ENCODE results near the gene MLYCD. TPM values are rescaled to one million over a fixed set of nuclear protein-coding genes. Genes with fewer than 3 reads are reported as not detected.

MLYCD gene
- total RNA-seq, 1 experiment from 2014 or later: 2.0 TPM

GRCh38 chr16:83967838-83968305 is 69.0 kb downstream of the MLYCD start, which contains the start of gene NECAB2:
Gene NECAB2, plus strand, starts transcription at chr16:83968244. Its CDS starts 405 bp downstream, at chr16:83968649.
- ChIA-PET CTCF (no interaction called here), POLR2A (ENCODE audit: low non-redundant PET) (no interaction called here)
- H3K27me3 ChIP-seq (replicated peaks; ENCODE audit: insufficient read depth, low read depth, low read length, poor library complexity): peaks cover 7% of the 10 kb centered on the region
- peak within 1 kb of the TSS; percentile 29 for H3K4me3 ChIP-seq (ENCODE audit: low read depth, low read length, poor library complexity, severe bottlenecking)
- H3K9me3 ChIP-seq (ENCODE audit: low read depth, low read length, poor library complexity, severe bottlenecking): no peaks in the 10 kb centered on the region
- no peaks in the 10 kb centered on the region for H3K36me3 ChIP-seq (ENCODE audit: insufficient read depth, low read length, poor library complexity, severe bottlenecking)
- no peaks in the 10 kb centered on the region for H3K4me1 ChIP-seq (ENCODE audit: insufficient read depth, low read length, poor library complexity, severe bottlenecking)
- BruUV-seq (replicated peaks): no TSS peak
- peak; percentile 54 for DNase-seq (ENCODE audit: low spot score)
- intact Hi-C loops (cut with micrococcal nuclease; ENCODE audit: unreplicated experiment): loop anchor here (1.0 kb wide), 1 partner anchor 97 kb away; no protein-coding TSS in a partner anchor
- H3K27ac ChIP-seq (ENCODE audit: low read depth, low read length, poor library complexity, severe bottlenecking): no peak within 1 kb of the TSS
- no peak for TF ChIP-seq EZH2 (IDR thresholded peaks at IDR 0.05; ENCODE audit: borderline replicate concordance, low read depth, low read length, poor library complexity, severe bottlenecking)
- TF ChIP-seq, protein P1, sequence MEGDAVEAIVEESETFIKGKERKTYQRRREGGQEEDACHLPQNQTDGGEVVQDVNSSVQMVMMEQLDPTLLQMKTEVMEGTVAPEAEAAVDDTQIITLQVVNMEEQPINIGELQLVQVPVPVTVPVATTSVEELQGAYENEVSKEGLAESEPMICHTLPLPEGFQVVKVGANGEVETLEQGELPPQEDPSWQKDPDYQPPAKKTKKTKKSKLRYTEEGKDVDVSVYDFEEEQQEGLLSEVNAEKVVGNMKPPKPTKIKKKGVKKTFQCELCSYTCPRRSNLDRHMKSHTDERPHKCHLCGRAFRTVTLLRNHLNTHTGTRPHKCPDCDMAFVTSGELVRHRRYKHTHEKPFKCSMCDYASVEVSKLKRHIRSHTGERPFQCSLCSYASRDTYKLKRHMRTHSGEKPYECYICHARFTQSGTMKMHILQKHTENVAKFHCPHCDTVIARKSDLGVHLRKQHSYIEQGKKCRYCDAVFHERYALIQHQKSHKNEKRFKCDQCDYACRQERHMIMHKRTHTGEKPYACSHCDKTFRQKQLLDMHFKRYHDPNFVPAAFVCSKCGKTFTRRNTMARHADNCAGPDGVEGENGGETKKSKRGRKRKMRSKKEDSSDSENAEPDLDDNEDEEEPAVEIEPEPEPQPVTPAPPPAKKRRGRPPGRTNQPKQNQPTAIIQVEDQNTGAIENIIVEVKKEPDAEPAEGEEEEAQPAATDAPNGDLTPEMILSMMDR (conservative IDR thresholded peaks at IDR 0.05; ENCODE audit: low read depth, low read length): peak; percentile 59

DNA sequence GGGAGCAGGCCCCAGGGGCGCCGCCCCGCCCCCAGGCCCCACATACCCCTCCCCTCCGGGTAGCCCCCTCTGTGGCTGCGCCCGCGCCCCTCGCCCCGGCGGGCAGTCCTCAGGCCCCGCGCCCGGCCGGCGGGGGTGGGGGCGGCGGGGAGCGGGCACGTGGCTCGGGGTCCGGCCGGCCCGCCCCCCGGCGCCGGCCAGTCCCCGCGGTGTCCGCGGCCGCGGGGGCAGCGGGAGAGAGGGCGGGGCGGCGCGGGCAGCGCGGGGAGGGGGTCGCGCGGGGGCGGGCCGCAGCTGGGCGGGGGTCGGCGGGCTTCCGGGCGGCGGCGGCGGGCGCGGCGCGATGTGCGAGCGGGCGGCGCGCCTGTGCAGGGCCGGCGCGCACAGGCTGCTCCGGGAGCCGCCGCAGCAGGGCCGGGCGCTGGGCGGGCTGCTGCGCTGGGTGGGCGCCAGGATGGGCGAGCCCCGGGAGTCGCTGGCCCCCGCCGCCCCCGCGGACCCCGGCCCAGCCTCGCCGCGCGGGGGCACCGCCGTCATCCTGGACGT is 69.5 kb downstream of the MLYCD start:
- H3K9me3 ChIP-seq (ENCODE audit: low read depth, low read length, poor library complexity, severe bottlenecking): no peaks in the 10 kb centered on the region
- ChIA-PET POLR2A (ENCODE audit: low non-redundant PET) (no interaction called here), CTCF (no interaction called here)
- H3K27ac ChIP-seq (ENCODE audit: low read depth, low read length, poor library complexity, severe bottlenecking): no peak overlapping the region
- no peaks in the 10 kb centered on the region for H3K4me1 ChIP-seq (ENCODE audit: insufficient read depth, low read length, poor library complexity, severe bottlenecking)
- intact Hi-C loops (cut with micrococcal nuclease; ENCODE audit: unreplicated experiment): loop anchor here (1.0 kb wide), 1 partner anchor 97 kb away; no protein-coding TSS in a partner anchor
- no TSS peak for BruUV-seq (replicated peaks)
- H3K36me3 ChIP-seq (ENCODE audit: insufficient read depth, low read length, poor library complexity, severe bottlenecking): no peaks in the 10 kb centered on the region
- peaks cover 7% of the 10 kb centered on the region for H3K27me3 ChIP-seq (replicated peaks; ENCODE audit: insufficient read depth, low read depth, low read length, poor library complexity)
- TF ChIP-seq EZH2 (IDR thresholded peaks at IDR 0.05; ENCODE audit: borderline replicate concordance, low read depth, low read length, poor library complexity, severe bottlenecking): no peak
- TF ChIP-seq, protein P1 (conservative IDR thresholded peaks at IDR 0.05; ENCODE audit: low read depth, low read length): no peak
- no peak for DNase-seq (ENCODE audit: low spot score)
- H3K4me3 ChIP-seq (ENCODE audit: low read depth, low read length, poor library complexity, severe bottlenecking): peak overlapping the region; percentile 29

DNA sequence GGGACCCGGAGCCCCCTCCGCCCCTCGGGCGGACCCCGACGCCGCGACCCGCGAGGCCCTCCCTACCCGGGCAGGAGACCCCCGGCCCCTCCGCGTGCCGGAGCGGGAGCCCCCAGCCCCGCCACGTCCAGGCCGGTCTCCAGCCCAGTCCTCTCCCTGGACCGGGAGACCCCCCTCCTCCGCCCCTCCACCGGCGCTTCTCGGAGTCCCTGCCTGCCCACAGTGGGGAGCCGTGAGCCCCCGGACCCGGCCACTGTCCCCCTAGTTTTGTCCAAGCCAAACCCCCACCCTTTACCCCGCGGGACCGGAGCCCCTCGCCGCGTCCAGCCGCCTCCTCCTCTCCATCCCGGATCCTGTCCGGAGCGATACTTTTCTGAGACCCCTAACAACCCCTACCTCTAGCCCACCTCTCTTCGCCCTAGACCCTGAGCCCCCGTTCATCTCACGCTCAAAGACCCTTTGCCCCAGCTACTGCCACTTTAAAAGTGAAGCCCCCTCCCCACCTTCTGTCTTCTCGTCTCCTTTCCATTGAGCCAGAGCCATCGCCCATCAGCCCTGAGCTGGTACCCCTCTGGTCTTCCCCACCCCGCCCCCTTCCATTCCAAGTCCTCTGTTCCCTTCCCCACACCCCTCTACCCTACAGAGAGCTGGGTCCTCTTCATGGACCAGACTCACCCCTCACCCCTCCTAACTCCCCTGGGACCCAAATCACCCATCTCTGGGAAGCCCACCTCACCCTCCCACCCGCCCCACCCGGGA is 70.2 kb downstream of the MLYCD start:
- no peak overlapping the region for H3K27ac ChIP-seq (ENCODE audit: low read depth, low read length, poor library complexity, severe bottlenecking)
- no peak for DNase-seq (ENCODE audit: low spot score)
- BruUV-seq (replicated peaks): no TSS peak
- peak overlapping the region; percentile 26 for H3K4me3 ChIP-seq (ENCODE audit: low read depth, low read length, poor library complexity, severe bottlenecking)
- peaks cover 7% of the 10 kb centered on the region for H3K27me3 ChIP-seq (replicated peaks; ENCODE audit: insufficient read depth, low read depth, low read length, poor library complexity)
- intact Hi-C loops (cut with micrococcal nuclease; ENCODE audit: unreplicated experiment): loop anchor here (1.0 kb wide), 1 partner anchor 96 kb away; no protein-coding TSS in a partner anchor
- POLR2A ChIA-PET (ENCODE audit: low non-redundant PET): no interaction called here
- no peaks in the 10 kb centered on the region for H3K36me3 ChIP-seq (ENCODE audit: insufficient read depth, low read length, poor library complexity, severe bottlenecking)
- no peaks in the 10 kb centered on the region for H3K4me1 ChIP-seq (ENCODE audit: insufficient read depth, low read length, poor library complexity, severe bottlenecking)
- no peaks in the 10 kb centered on the region for H3K9me3 ChIP-seq (ENCODE audit: low read depth, low read length, poor library complexity, severe bottlenecking)
- no peak for TF ChIP-seq EZH2 (IDR thresholded peaks at IDR 0.05; ENCODE audit: borderline replicate concordance, low read depth, low read length, poor library complexity, severe bottlenecking)
- TF ChIP-seq, protein P1 (conservative IDR thresholded peaks at IDR 0.05; ENCODE audit: low read depth, low read length): no peak
- CTCF ChIA-PET: no interaction called here

Data from A673 (cell line).